ENCODE measurements around the gene ZBTB34. TPM values are rescaled to one million over a fixed set of nuclear protein-coding genes. Genes with fewer than 3 reads are reported as not detected.

Gene ZBTB34
- total and polyA plus RNA-seq, 8 donors: 1.3 to 6.3 (median 2.6) TPM

GRCh38 chr9:126864771-126865170 is 4.3 kb downstream of the ZBTB34 start:
- H3K36me3 ChIP-seq: peaks cover 0 to 3% (median 0%) of the 10 kb centered on the region in 3 donors
- no peak for TF ChIP-seq CTCF (IDR thresholded peaks at IDR 0.05)
- ATAC-seq (no peak), DNase-seq (no peak), FAIRE-seq (no peak)
- intact Hi-C loops (cut with DNase I): no loop called here
- no peak overlapping the region for H3K4me3 ChIP-seq
- 68 to 71% methylated on average over 2 of the region's 2 CpGs for WGBS, 2 donors
- H3K27ac ChIP-seq: no peak overlapping the region
- peaks cover 8 to 24% (median 14%) of the 10 kb centered on the region in 3 donors for H3K4me1 ChIP-seq
- H3K27me3 ChIP-seq: no peaks in the 10 kb centered on the region
- H3K9me3 ChIP-seq: no peaks in the 10 kb centered on the region

- FAIRE-seq: no peak
- Histone ChIP-seq H3K27me3 (no peaks in the 10 kb centered on the region), H3K27ac (no peak overlapping the region), H3K36me3 (peaks cover 0 to 1% (median 0%) of the 10 kb centered on the region in 3 donors), H3K9me3 (no peaks in the 10 kb centered on the region), H3K4me1 (no peaks in the 10 kb centered on the region), H3K4me3 (no peak overlapping the region)
- no peak for DNase-seq
- TF ChIP-seq CTCF (IDR thresholded peaks at IDR 0.05): no peak
- intact Hi-C loops (cut with DNase I): no loop called here
- whole genome bisulfite sequencing, 2 donors: 91 to 92% methylated on average over 7 of the region's 7 CpGs
- ATAC-seq: no peak
These were observed 8.9 kb downstream of the ZBTB34 start for GRCh38 chr9:126869368-126869767.

- Histone ChIP-seq H3K27me3 (no peaks in the 10 kb centered on the region), H3K4me1 (no peaks in the 10 kb centered on the region), H3K9me3 (no peaks in the 10 kb centered on the region), H3K36me3 (no peaks in the 10 kb centered on the region), H3K4me3 (no peak overlapping the region), H3K27ac (no peak overlapping the region)
- WGBS, 2 donors: 86 to 94% methylated on average over 4 of the region's 4 CpGs
- FAIRE-seq (no peak), DNase-seq (no peak), ATAC-seq (no peak)
- TF ChIP-seq CTCF (IDR thresholded peaks at IDR 0.05): no peak
- intact Hi-C loops (cut with DNase I): no loop called here
These were observed 12.1 kb downstream of the ZBTB34 start for GRCh38 chr9:126872516-126872915.

GRCh38 chr9:126874546-126875314 is 14.3 kb downstream of the ZBTB34 start:
- no peaks in the 10 kb centered on the region for H3K27me3 ChIP-seq
- DNase-seq (no peak), ATAC-seq (peak in 1 of 4 donors; percentile 39), FAIRE-seq (no peak)
- no peak for TF ChIP-seq CTCF (IDR thresholded peaks at IDR 0.05)
- no peaks in the 10 kb centered on the region for H3K9me3 ChIP-seq
- no peak overlapping the region for H3K27ac ChIP-seq
- WGBS, 2 donors: 69 to 71% methylated on average over 9 of the region's 9 CpGs
- no peaks in the 10 kb centered on the region for H3K4me1 ChIP-seq
- no peak overlapping the region for H3K4me3 ChIP-seq
- intact Hi-C loops (cut with DNase I): no loop called here
- peaks cover 0 to 4% (median 0%) of the 10 kb centered on the region in 3 donors for H3K36me3 ChIP-seq
